ENCODE data around the gene ITGB3BP. TPM values are rescaled to one million over a fixed set of nuclear protein-coding genes. Genes with fewer than 3 reads are reported as not detected.

The ITGB3BP gene
- total and polyA plus RNA-seq, 4 donors: 5.7 to 15.2 (median 7.5) TPM

DNA sequence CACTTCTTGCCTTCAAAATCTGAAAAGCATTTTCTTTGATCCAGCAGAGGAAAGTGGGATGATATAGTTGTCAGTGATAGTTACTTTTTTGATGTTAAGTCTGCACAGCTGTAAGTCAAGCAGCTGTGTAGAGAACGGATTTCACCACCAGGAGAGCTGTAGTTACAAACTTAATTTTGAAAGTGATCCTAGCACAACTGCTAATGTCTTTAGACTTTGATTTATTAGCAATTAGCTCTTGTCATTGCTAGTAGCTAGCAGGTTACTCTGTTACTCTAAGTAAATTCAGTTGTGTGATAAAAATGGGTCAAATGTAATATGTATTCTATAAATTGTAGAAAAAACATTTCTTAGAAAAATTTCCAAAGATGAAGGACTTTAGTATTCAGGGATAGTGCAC lies 109.6 kb downstream of the ITGB3BP start:
- Histone ChIP-seq H3K9ac (ENCODE audit: low read depth in 1 of 2, low read length in 2 of 2) (no peak overlapping the region), H3K4me1 (ENCODE audit: control insufficient read depth in 4 of 4, insufficient read depth in 4 of 4, low read length in 3 of 4) (no peaks in the 10 kb centered on the region), H3K36me3 (ENCODE audit: control insufficient read depth in 4 of 4, insufficient read depth in 3 of 4, low read depth in 1 of 4, low read length in 3 of 4) (peaks cover 0 to 4% (median under 1%) of the 10 kb centered on the region in 4 donors), H3K27ac (ENCODE audit: low read depth in 1 of 2, low read length in 2 of 2) (no peak overlapping the region), H3K27me3 (ENCODE audit: control insufficient read depth in 4 of 4, insufficient read depth in 4 of 4, low read length in 3 of 4) (no peaks in the 10 kb centered on the region), H3K9me3 (ENCODE audit: control insufficient read depth in 4 of 4, low read length in 3 of 4) (no peaks in the 10 kb centered on the region), H3K4me3 (ENCODE audit: low read depth in 1 of 3, low read length in 3 of 3) (no peak overlapping the region)
- WGBS: 91% methylated on average over 1 of the region's 1 CpG
- no peak for DNase-seq (ENCODE audit: low spot score)
- TF ChIP-seq, protein P1, sequence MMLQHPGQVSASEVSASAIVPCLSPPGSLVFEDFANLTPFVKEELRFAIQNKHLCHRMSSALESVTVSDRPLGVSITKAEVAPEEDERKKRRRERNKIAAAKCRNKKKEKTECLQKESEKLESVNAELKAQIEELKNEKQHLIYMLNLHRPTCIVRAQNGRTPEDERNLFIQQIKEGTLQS (IDR thresholded peaks at IDR 0.05): no peak
- TF ChIP-seq, protein P2, sequence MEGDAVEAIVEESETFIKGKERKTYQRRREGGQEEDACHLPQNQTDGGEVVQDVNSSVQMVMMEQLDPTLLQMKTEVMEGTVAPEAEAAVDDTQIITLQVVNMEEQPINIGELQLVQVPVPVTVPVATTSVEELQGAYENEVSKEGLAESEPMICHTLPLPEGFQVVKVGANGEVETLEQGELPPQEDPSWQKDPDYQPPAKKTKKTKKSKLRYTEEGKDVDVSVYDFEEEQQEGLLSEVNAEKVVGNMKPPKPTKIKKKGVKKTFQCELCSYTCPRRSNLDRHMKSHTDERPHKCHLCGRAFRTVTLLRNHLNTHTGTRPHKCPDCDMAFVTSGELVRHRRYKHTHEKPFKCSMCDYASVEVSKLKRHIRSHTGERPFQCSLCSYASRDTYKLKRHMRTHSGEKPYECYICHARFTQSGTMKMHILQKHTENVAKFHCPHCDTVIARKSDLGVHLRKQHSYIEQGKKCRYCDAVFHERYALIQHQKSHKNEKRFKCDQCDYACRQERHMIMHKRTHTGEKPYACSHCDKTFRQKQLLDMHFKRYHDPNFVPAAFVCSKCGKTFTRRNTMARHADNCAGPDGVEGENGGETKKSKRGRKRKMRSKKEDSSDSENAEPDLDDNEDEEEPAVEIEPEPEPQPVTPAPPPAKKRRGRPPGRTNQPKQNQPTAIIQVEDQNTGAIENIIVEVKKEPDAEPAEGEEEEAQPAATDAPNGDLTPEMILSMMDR (IDR thresholded peaks at IDR 0.05; ENCODE audit: low read depth, low read length, missing input control): no peak
- TF ChIP-seq, protein P3, sequence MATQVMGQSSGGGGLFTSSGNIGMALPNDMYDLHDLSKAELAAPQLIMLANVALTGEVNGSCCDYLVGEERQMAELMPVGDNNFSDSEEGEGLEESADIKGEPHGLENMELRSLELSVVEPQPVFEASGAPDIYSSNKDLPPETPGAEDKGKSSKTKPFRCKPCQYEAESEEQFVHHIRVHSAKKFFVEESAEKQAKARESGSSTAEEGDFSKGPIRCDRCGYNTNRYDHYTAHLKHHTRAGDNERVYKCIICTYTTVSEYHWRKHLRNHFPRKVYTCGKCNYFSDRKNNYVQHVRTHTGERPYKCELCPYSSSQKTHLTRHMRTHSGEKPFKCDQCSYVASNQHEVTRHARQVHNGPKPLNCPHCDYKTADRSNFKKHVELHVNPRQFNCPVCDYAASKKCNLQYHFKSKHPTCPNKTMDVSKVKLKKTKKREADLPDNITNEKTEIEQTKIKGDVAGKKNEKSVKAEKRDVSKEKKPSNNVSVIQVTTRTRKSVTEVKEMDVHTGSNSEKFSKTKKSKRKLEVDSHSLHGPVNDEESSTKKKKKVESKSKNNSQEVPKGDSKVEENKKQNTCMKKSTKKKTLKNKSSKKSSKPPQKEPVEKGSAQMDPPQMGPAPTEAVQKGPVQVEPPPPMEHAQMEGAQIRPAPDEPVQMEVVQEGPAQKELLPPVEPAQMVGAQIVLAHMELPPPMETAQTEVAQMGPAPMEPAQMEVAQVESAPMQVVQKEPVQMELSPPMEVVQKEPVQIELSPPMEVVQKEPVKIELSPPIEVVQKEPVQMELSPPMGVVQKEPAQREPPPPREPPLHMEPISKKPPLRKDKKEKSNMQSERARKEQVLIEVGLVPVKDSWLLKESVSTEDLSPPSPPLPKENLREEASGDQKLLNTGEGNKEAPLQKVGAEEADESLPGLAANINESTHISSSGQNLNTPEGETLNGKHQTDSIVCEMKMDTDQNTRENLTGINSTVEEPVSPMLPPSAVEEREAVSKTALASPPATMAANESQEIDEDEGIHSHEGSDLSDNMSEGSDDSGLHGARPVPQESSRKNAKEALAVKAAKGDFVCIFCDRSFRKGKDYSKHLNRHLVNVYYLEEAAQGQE (IDR thresholded peaks at IDR 0.05): no peak
- TF ChIP-seq SP1 (IDR thresholded peaks at IDR 0.05): no peak

DNA sequence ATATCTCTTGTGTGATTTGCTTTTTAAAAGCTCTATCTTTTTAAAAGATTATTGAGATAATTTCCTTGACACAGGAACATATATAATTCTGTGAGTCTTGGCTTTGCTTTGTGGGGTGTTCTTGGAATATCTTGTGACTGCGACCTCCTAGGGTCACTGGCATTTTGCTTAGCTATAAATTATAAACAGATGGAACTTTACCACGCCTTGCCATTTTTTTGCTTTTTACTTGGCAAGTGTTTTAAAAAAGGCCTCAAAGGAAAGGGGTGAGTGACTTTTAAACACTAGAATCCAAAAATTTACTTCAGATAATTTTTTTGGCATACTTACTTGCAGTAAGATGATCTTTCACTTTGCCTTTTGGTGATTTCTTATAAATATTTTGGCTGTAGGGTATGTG lies 112.0 kb downstream of the ITGB3BP start:
- no peak overlapping the region for H3K4me3 ChIP-seq (ENCODE audit: low read depth in 1 of 3, low read length in 3 of 3)
- H3K9ac ChIP-seq (ENCODE audit: low read depth in 1 of 2, low read length in 2 of 2): no peak overlapping the region
- 88% methylated on average over 2 of the region's 2 CpGs for WGBS
- H3K36me3 ChIP-seq (ENCODE audit: control insufficient read depth in 4 of 4, insufficient read depth in 3 of 4, low read depth in 1 of 4, low read length in 3 of 4): peaks cover 0 to 4% (median 0%) of the 10 kb centered on the region in 4 donors
- TF ChIP-seq SP1 (IDR thresholded peaks at IDR 0.05) (no peak), GABPA (IDR thresholded peaks at IDR 0.05 in 1 of 2, conservative IDR thresholded peaks at IDR 0.05 in 1 of 2) (no peak), NR2F2 (IDR thresholded peaks at IDR 0.05) (no peak), JUND (IDR thresholded peaks at IDR 0.05) (no peak), TAF1 (conservative IDR thresholded peaks at IDR 0.05) (no peak), HNF4A (conservative IDR thresholded peaks at IDR 0.05) (no peak), RAD21 (IDR thresholded peaks at IDR 0.05) (no peak), FOXA1 (IDR thresholded peaks at IDR 0.05) (no peak), ZBTB33 (IDR thresholded peaks at IDR 0.05) (no peak)
- TF ChIP-seq, protein P3 (IDR thresholded peaks at IDR 0.05): no peak
- TF ChIP-seq, protein P2 (IDR thresholded peaks at IDR 0.05; ENCODE audit: low read depth, low read length, missing input control): no peak
- TF ChIP-seq, protein P1 (IDR thresholded peaks at IDR 0.05): no peak
- peaks cover 0 to 5% (median 1%) of the 10 kb centered on the region in 4 donors for H3K4me1 ChIP-seq (ENCODE audit: control insufficient read depth in 4 of 4, insufficient read depth in 4 of 4, low read length in 3 of 4)
- H3K27ac ChIP-seq (ENCODE audit: low read depth in 1 of 2, low read length in 2 of 2): no peak overlapping the region
- DNase-seq (ENCODE audit: low spot score): no peak
- H3K9me3 ChIP-seq (ENCODE audit: control insufficient read depth in 4 of 4, low read length in 3 of 4): no peaks in the 10 kb centered on the region
- no peaks in the 10 kb centered on the region for H3K27me3 ChIP-seq (ENCODE audit: control insufficient read depth in 4 of 4, insufficient read depth in 4 of 4, low read length in 3 of 4)

All from liver (tissue), 9 donors.